ENCODE results near the gene YBEY.

YBEY gene

DNA sequence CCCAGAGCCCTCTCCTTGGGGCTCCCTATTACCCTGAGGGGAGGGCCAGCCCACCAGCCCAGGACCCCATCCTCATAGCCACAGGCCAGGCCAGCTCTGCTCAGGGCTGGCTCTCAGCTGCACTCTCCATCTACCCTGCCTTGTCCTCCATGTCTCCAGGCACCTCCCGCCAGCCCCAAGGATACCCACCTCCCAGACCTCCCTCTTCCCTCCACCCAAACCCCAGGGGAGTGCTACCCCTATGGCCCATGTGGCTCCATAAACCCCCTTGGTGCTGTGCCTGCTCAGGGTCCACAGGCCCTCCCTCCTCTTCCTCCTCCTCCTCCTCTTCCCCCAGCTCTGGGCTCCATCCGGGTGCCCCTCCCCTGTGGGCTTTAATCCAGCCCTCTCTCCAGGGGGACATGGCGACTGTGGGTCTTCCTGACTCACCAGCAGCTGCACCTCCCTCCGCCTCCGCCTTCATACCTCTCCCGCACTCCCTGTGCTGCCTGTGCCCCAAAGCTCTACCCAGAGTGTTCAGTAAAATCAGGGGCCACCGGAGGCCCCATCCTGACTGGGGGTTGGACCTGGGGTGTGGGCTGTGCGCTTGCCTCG, 9.1 kb downstream of the YBEY start:
- no peak overlapping the region for H3K4me2 ChIP-seq (ENCODE audit: insufficient read depth, low read length)
- TF ChIP-seq, protein P1, sequence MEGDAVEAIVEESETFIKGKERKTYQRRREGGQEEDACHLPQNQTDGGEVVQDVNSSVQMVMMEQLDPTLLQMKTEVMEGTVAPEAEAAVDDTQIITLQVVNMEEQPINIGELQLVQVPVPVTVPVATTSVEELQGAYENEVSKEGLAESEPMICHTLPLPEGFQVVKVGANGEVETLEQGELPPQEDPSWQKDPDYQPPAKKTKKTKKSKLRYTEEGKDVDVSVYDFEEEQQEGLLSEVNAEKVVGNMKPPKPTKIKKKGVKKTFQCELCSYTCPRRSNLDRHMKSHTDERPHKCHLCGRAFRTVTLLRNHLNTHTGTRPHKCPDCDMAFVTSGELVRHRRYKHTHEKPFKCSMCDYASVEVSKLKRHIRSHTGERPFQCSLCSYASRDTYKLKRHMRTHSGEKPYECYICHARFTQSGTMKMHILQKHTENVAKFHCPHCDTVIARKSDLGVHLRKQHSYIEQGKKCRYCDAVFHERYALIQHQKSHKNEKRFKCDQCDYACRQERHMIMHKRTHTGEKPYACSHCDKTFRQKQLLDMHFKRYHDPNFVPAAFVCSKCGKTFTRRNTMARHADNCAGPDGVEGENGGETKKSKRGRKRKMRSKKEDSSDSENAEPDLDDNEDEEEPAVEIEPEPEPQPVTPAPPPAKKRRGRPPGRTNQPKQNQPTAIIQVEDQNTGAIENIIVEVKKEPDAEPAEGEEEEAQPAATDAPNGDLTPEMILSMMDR (IDR thresholded peaks at IDR 0.05; ENCODE audit: borderline replicate concordance, extremely low read depth, low read length, poor library complexity, severe bottlenecking) = no peak
- TF ChIP-seq EZH2 (IDR thresholded peaks at IDR 0.05; ENCODE audit: borderline replicate concordance, low read depth, low read length, severe bottlenecking) = no peak
- no peaks in the 10 kb centered on the region for H4K20me1 ChIP-seq (ENCODE audit: insufficient read depth, low read length)
- no peaks in the 10 kb centered on the region for H3K27me3 ChIP-seq (ENCODE audit: insufficient read depth, low read length, poor library complexity)
- H3K36me3 ChIP-seq (ENCODE audit: insufficient read depth, low read length) = peaks cover 25% of the 10 kb centered on the region
- DNase-seq (peak; percentile 30), ATAC-seq (ENCODE audit: insufficient read depth, low read depth) (peak; percentile 44)
- no peaks in the 10 kb centered on the region for H3K4me1 ChIP-seq (ENCODE audit: insufficient read depth, low read length)
- H2AFZ ChIP-seq (ENCODE audit: low read depth, low read length) = no peak overlapping the region
- H3K9me3 ChIP-seq (ENCODE audit: insufficient read depth, low read length, severe bottlenecking) = no peaks in the 10 kb centered on the region
- H3K79me2 ChIP-seq (ENCODE audit: insufficient read depth, low read length) = no peaks in the 10 kb centered on the region
- no peak overlapping the region for H3K9ac ChIP-seq (ENCODE audit: low read depth, low read length)
- no peak overlapping the region for H3K4me3 ChIP-seq (ENCODE audit: low read depth in 1 of 2, low read length in 2 of 2)
- no peak overlapping the region for H3K27ac ChIP-seq (ENCODE audit: low read length)

DNA sequence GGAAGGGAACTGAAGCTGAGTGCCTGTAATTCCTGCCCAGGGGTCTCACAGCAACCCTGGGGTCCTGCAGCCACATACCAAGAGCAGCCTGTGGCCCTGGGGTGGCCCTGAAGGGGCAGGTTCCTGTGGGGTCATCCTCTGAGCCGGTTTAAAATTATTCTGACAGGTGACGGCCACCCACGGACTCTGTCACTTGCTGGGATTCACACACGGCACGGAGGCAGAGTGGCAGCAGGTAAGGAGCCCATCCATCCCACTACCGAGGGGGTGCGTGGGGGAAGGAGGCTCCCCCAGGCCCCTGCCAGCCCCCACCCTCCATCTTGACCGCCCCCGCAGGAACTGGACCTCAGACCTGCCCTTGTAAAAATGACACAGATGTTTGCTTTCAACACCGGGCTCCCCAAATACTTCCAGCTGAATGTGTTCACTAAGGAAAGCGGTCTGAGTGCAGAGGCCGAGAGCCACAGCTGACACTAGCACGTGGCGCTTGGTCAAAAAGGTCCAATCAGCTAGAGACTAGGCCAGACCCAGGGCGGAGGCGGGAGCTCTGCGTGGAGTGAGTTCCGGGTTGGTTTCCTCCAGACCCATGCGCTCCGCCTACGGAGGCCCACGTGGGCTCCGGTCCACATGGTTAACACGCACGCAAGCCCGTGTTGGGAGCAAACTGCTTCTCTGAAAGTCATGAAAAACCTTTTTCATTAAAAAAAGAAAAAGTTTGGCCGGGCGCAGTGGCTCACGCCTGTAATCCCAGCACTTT, 10.0 kb downstream of the YBEY start:
- Histone ChIP-seq H3K36me3 (ENCODE audit: insufficient read depth, low read length) (peaks cover 33% of the 10 kb centered on the region), H3K27me3 (ENCODE audit: insufficient read depth, low read length, poor library complexity) (no peaks in the 10 kb centered on the region), H3K4me2 (ENCODE audit: insufficient read depth, low read length) (no peak overlapping the region), H2AFZ (ENCODE audit: low read depth, low read length) (no peak overlapping the region), H3K79me2 (ENCODE audit: insufficient read depth, low read length) (no peaks in the 10 kb centered on the region), H3K4me3 (ENCODE audit: low read depth in 1 of 2, low read length in 2 of 2) (no peak overlapping the region), H3K9ac (ENCODE audit: low read depth, low read length) (no peak overlapping the region), H3K9me3 (ENCODE audit: insufficient read depth, low read length, severe bottlenecking) (no peaks in the 10 kb centered on the region), H4K20me1 (ENCODE audit: insufficient read depth, low read length) (no peaks in the 10 kb centered on the region), H3K27ac (ENCODE audit: low read length) (no peak overlapping the region), H3K4me1 (ENCODE audit: insufficient read depth, low read length) (no peaks in the 10 kb centered on the region)
- TF ChIP-seq, protein P1 (IDR thresholded peaks at IDR 0.05; ENCODE audit: borderline replicate concordance, extremely low read depth, low read length, poor library complexity, severe bottlenecking) = no peak
- no peak for TF ChIP-seq EZH2 (IDR thresholded peaks at IDR 0.05; ENCODE audit: borderline replicate concordance, low read depth, low read length, severe bottlenecking)
- DNase-seq (no peak), ATAC-seq (ENCODE audit: insufficient read depth, low read depth) (peak; percentile 27; the same call in 1 of the 3 replicates)

DNA sequence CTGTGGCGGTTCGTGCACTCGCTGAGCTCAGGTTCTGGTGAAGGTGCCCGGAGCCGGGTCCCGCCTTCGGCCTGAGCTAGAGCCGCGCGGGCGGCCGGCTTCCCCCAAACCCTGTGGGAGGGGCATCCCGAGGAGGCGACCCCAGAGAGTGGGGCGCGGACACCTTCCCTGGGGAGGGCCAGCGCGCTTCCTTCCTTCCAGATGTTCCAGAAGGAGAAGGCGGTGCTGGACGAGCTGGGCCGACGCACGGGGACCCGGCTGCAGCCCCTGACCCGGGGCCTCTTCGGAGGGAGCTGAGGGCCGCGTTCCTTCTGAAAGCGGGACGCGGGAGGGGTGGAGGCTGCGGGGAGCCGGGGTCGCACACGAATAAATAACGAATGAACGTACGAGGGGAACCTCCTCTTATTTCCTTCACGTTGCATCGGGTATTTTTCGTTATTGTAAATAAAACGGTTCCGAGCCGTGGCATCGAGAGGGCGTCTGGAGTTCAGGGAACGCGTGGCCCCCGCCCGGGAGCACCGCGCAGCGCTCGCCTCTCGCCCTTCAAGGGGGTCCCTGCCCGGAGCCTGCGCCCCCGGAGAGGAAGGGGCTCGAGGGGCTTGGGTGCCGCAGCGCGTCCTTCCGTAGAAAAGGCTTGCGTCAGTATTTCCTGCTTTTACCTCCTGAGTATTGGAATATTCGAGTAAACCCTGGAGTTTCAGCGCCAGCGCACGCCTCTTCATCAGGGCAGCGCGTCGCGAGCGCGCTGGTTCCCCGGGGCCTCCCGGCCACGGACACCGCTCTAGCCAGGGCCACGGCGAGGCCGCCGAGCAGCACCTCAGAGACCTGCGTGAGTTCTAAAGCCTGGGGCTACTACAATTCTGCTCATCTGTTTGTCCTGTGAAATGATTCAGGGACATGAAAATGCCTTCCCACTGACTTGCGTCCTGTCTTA, 11.5 kb downstream of the YBEY start:
- H3K9ac ChIP-seq (ENCODE audit: low read depth, low read length) = no peak overlapping the region
- ATAC-seq (ENCODE audit: insufficient read depth, low read depth) (0 out of 3 replicates have a peak, but pooled peaks have one; percentile 13), DNase-seq (no peak)
- no peaks in the 10 kb centered on the region for H3K79me2 ChIP-seq (ENCODE audit: insufficient read depth, low read length)
- peaks cover 35% of the 10 kb centered on the region for H3K36me3 ChIP-seq (ENCODE audit: insufficient read depth, low read length)
- no peak overlapping the region for H3K4me2 ChIP-seq (ENCODE audit: insufficient read depth, low read length)
- no peaks in the 10 kb centered on the region for H3K4me1 ChIP-seq (ENCODE audit: insufficient read depth, low read length)
- no peak overlapping the region for H3K4me3 ChIP-seq (ENCODE audit: low read depth in 1 of 2, low read length in 2 of 2)
- H3K9me3 ChIP-seq (ENCODE audit: insufficient read depth, low read length, severe bottlenecking) = no peaks in the 10 kb centered on the region
- H3K27me3 ChIP-seq (ENCODE audit: insufficient read depth, low read length, poor library complexity) = no peaks in the 10 kb centered on the region
- peaks cover 8% of the 10 kb centered on the region; the same call in 1 of the 2 replicates for H4K20me1 ChIP-seq (ENCODE audit: insufficient read depth, low read length)
- TF ChIP-seq, protein P1 (IDR thresholded peaks at IDR 0.05; ENCODE audit: borderline replicate concordance, extremely low read depth, low read length, poor library complexity, severe bottlenecking) = no peak
- no peak for TF ChIP-seq EZH2 (IDR thresholded peaks at IDR 0.05; ENCODE audit: borderline replicate concordance, low read depth, low read length, severe bottlenecking)
- H2AFZ ChIP-seq (ENCODE audit: low read depth, low read length) = no peak overlapping the region
- H3K27ac ChIP-seq (ENCODE audit: low read length) = no peak overlapping the region
